ENCODE measurements around the gene MAPK9.

GRCh38 chr5:180259260-180259611 is 32.6 kb downstream of the MAPK9 start:
- TF ChIP-seq CTCF (IDR thresholded peaks at IDR 0.05 in 4 of 5, conservative IDR thresholded peaks at IDR 0.05 in 1 of 5), result no peak
- no peak for TF ChIP-seq POLR2A (IDR thresholded peaks at IDR 0.05)

Measured in gastrocnemius medialis (tissue), 4 donors.